H1 (cell line): ENCODE results near the gene TLK1.

Experiments used
- CTCF ChIP-seq, 3 experiments: IDR thresholded peaks; 1 replicate in 2 of 3; 2 replicates in 1 of 3; pipeline versions ENCODE4 v1.5.1 to v1.6.1; 2011; ENCODE audit warnings: low read length in 3 of 3, mild to moderate bottlenecking in 3 of 3, inconsistent platforms in 2 of 3, low read depth in 1 of 3, moderate library complexity in 1 of 3; ENCODE audit not compliant: insufficient read depth in 1 of 3; ENCODE audit errors: control extremely low read depth in 1 of 3
- EP300 ChIP-seq, 2 experiments: IDR thresholded peaks; 1 replicate in 1 of 2; 2 replicates in 1 of 2; pipeline ENCODE4 v1.6.1; 2011 to 2012; ENCODE audit warnings: low read depth in 2 of 2, low read length in 2 of 2, mild to moderate bottlenecking in 2 of 2, borderline replicate concordance in 1 of 2, inconsistent platforms in 1 of 2, moderate library complexity in 1 of 2
- EZH2 ChIP-seq: fragments of 200-600 bp; sonication (generic); IDR thresholded peaks from 2 replicates; pipeline ENCODE4 v1.7.1; 2012; ENCODE audit warnings: low read depth, mild to moderate bottlenecking, moderate library complexity, low read length, inconsistent platforms; ENCODE audit not compliant: severe bottlenecking
- RFX5 ChIP-seq: IDR thresholded peaks from 2 replicates; pipeline ENCODE4 v1.6.1; 2011; ENCODE audit warnings: low read depth, low read length, improper control_type of control experiment, borderline replicate concordance
- ZNF274 ChIP-seq: IDR thresholded peaks from 2 replicates; pipeline ENCODE4 v1.7.0; 2012; ENCODE audit warnings: low read length, borderline replicate concordance; ENCODE audit errors: extremely low read depth

- TF ChIP-seq RFX5 (no peak), EZH2 (no peak), CTCF (IDR thresholded peaks at IDR 0.05; ENCODE audit: control extremely low read depth in 1 of 3, insufficient read depth in 1 of 3, low read depth in 1 of 3, low read length in 3 of 3) (no peak), EP300 (IDR thresholded peaks at IDR 0.05; ENCODE audit: borderline replicate concordance in 1 of 2, low read depth in 2 of 2, low read length in 2 of 2) (no peak), ZNF274 (no peak)
These were observed 2.5 kb downstream of the TLK1 start for GRCh38 chr2:171158036-171158789.
